Naive thymus-derived CD4-positive, alpha-beta T cell (primary cell): ENCODE results near the gene POMGNT1. TPM values are rescaled to one million over a fixed set of nuclear protein-coding genes. Genes with fewer than 3 reads are reported as not detected.

Experiments
- ATAC-seq: fragments of 150-1000 bp; cut with Tn5 transposase; 2 replicates; pipeline ENCODE4 v1.10.0; 2021; ENCODE audit warnings: mild to moderate bottlenecking, moderate library complexity
- CTCF ChIA-PET: fragments of 350-600 bp; sonication (Branson Sonifier 250); formaldehyde crosslinking; loops from one replicate; lab custom pipeline; 2021; ENCODE audit warnings: antibody characterized with exemption; lab: Charles Lee
- POLR2A ChIA-PET: fragments of 350-600 bp; sonication (Branson Sonifier 250); formaldehyde crosslinking; loops from one replicate; lab custom pipeline; 2021; ENCODE audit warnings: antibody characterized with exemption, inconsistent platforms; lab: Charles Lee
- DNase-seq, 9 donors: peaks; one replicate each; pipeline versions ENCODE4 v3.0.0 to v3.0.0-alpha.2; 2020 to 2022; ENCODE audit warnings: mixed read lengths in 1 of 9
- H3K27ac ChIP-seq: one replicate; pipeline ENCODE4 v1.7.0; 2013; ENCODE audit warnings: mild to moderate bottlenecking, low read depth, low read length, moderate library complexity
- H3K27me3 ChIP-seq, 2 donors: one replicate each; pipeline ENCODE4 v1.7.0; 2013; ENCODE audit warnings: low read length in 2 of 2, mild to moderate bottlenecking in 2 of 2, moderate library complexity in 2 of 2; ENCODE audit not compliant: control insufficient read depth in 2 of 2, insufficient read depth in 2 of 2
- H3K36me3 ChIP-seq, 3 experiments: 1 replicate in 2 of 3; 2 replicates in 1 of 3; pipeline ENCODE4 v1.7.0; 2013; ENCODE audit warnings: low read length in 3 of 3, mild to moderate bottlenecking in 3 of 3, moderate library complexity in 1 of 3; ENCODE audit not compliant: insufficient read depth in 3 of 3, control insufficient read depth in 2 of 3
- H3K4me1 ChIP-seq, 2 donors: one replicate each; pipeline ENCODE4 v1.7.0; 2013; ENCODE audit warnings: low read length in 2 of 2, mild to moderate bottlenecking in 2 of 2, moderate library complexity in 1 of 2; ENCODE audit not compliant: control insufficient read depth in 2 of 2, insufficient read depth in 2 of 2
- H3K4me3 ChIP-seq: 2 replicates; pipeline ENCODE4 v1.7.0; 2013; ENCODE audit warnings: mild to moderate bottlenecking, low read length
- H3K9me3 ChIP-seq, 3 experiments: 1 replicate in 2 of 3; 2 replicates in 1 of 3; pipeline ENCODE4 v1.7.0; 2013; ENCODE audit warnings: low read length in 3 of 3; ENCODE audit not compliant: control insufficient read depth in 2 of 3
- H3K27ac Mint-ChIP-seq, 9 donors: one replicate each; pipeline ENCODE4 v1.8.0; 2020 to 2022; ENCODE audit warnings: mixed read lengths in 9 of 9, mild to moderate bottlenecking in 8 of 9, moderate library complexity in 5 of 9, inconsistent platforms in 2 of 9
- H3K27me3 Mint-ChIP-seq, 5 donors: one replicate each; pipeline ENCODE4 v1.8.0; 2021 to 2022; ENCODE audit warnings: mixed read lengths in 5 of 5, mild to moderate bottlenecking in 1 of 5
- H3K36me3 Mint-ChIP-seq, 5 donors: one replicate each; pipeline ENCODE4 v1.8.0; 2020 to 2022; ENCODE audit warnings: mixed read lengths in 5 of 5, mild to moderate bottlenecking in 3 of 5, inconsistent platforms in 1 of 5
- H3K4me1 Mint-ChIP-seq, 7 donors: one replicate each; pipeline ENCODE4 v1.8.0; 2020 to 2022; ENCODE audit warnings: mixed read lengths in 7 of 7, mild to moderate bottlenecking in 3 of 7, inconsistent platforms in 1 of 7
- H3K4me3 Mint-ChIP-seq, 10 donors: one replicate each; pipeline ENCODE4 v1.8.0; 2020 to 2022; ENCODE audit warnings: mild to moderate bottlenecking in 10 of 10, mixed read lengths in 10 of 10, moderate library complexity in 6 of 10, inconsistent platforms in 2 of 10
- H3K9me3 Mint-ChIP-seq, 11 donors: one replicate each; pipeline ENCODE4 v1.8.0; 2020 to 2022; ENCODE audit warnings: mixed read lengths in 11 of 11, mild to moderate bottlenecking in 4 of 11, inconsistent platforms in 1 of 11, moderate library complexity in 1 of 11
- intact Hi-C, 2 donors: fragments of 100-400 bp; cut with micrococcal nuclease; formaldehyde crosslinking; loops; one replicate each; pipeline ENCODE4 v1.15.1; 2023
- polyA plus RNA-seq, 2 donors: library from polyadenylated mRNA; unstranded; fragments of 300-500 nt; fragmentation: Illumina TruSeq; gene quantifications; one replicate each; pipeline ENCODE4 v1.2.3, GENCODE V29; 2021
- total RNA-seq, 6 experiments: library from RNA in 5 of 6; stranded (reverse) in 5 of 6; gene quantifications; 1 replicate in 5 of 6; 2 replicates in 1 of 6; pipeline ENCODE4 v1.2.3 and lab custom pipeline; 2021 to 2026

POMGNT1 gene
- total and polyA plus RNA-seq, 7 experiments from 2014 or later = 34.6 to 58.6 (median 36.3) TPM

DNA sequence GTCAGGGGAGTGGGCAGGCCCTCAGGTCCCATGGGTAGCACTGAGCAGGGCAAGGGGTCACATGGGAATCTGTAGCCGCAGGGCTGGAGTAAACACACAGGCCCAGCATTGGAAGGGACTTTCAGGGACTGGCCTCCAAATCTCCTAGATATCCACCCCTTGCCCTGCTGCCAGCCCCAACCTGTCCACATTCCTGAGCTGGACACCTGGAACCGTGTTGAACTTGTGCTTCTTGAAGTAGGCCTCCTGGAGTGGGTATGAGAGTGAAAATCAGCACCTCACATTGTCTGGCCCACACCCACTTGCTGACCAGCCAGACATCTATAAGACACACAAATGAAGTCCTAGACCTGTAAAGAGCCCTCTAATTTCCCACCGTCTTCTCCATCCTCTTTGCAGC is 7.7 kb downstream of the POMGNT1 start:
- H3K36me3 ChIP-seq = peaks cover 0 to 64% (median 9%) of the 10 kb centered on the region in 3 experiments
- H3K4me3 ChIP-seq = no peak overlapping the region
- intact Hi-C loops = no loop called here
- no peak overlapping the region for H3K27ac ChIP-seq
- Mint-ChIP-seq H3K4me1 (peaks cover 0 to 6% (median under 1%) of the 10 kb centered on the region in 7 donors), H3K27me3 (no peaks in the 10 kb centered on the region), H3K27ac (peak overlapping the region in 3 of 9 donors; percentile 54 to 68 (median 59)), H3K36me3 (peaks cover 6 to 43% (median 15%) of the 10 kb centered on the region in 5 donors), H3K9me3 (no peaks in the 10 kb centered on the region), H3K4me3 (no peak overlapping the region)
- ChIA-PET POLR2A (interaction anchor here (0.6 to 0.9 kb wide), 2 partner anchors 9 to 98 kb away, joined by 3 read pairs; no protein-coding TSS in a partner anchor), CTCF (interaction anchor here (1.3 to 1.8 kb wide), 2 partner anchors 9 to 33 kb away, joined by 3 to 4 read pairs; no protein-coding TSS in a partner anchor)
- ATAC-seq (no peak), DNase-seq (no peak)
- no peaks in the 10 kb centered on the region for H3K4me1 ChIP-seq
- no peaks in the 10 kb centered on the region for H3K9me3 ChIP-seq
- H3K27me3 ChIP-seq = no peaks in the 10 kb centered on the region

DNA sequence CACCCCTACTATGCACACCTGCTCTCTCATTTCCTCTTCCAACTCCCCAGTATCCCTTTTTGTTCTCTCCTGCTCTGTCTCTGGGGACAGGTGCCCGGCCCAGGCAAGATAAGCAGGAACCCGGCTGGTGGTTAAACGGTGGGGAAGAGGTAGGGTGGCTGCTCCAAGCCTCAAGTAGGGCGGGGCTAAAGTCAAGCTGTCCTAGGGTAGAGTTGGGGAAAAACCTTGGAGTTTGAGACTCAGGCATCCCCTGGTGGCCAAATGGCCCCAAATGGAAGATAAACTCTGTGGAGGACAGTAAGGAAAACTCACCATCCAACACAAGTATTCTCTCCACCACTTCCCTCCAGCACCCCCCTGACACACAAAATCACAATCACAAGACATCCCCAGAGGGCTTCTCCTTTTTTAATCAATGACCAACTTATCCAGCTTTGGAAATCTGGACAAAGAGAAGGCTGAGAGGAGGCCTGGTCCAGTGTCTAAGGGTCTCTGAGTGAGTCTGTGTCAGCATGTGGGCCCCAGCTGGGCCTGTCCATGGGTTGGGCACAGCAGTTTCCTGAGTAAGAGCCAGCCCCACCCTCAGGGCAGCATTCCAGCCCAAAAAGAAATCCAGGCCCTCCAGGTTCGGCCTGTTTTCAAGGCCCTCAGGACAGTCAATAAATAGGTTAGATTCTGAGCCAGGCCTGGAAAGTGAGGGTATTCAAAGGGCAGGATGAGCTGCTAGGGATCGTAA is 9.8 kb downstream of the POMGNT1 start:
- peaks cover 6 to 37% (median 9%) of the 10 kb centered on the region in 5 donors for H3K36me3 Mint-ChIP-seq
- ChIA-PET POLR2A (no interaction called here), CTCF (interaction anchor here (0.9 kb wide), 1 partner anchor 153 kb away, joined by 3 read pairs; no protein-coding TSS in a partner anchor)
- Histone ChIP-seq H3K4me3 (no peak overlapping the region), H3K27me3 (no peaks in the 10 kb centered on the region), H3K9me3 (no peaks in the 10 kb centered on the region), H3K4me1 (no peaks in the 10 kb centered on the region), H3K36me3 (peaks cover 0 to 43% (median 4%) of the 10 kb centered on the region in 3 experiments), H3K27ac (no peak overlapping the region)
- no peak for ATAC-seq
- peaks cover 0 to 19% (median 13%) of the 10 kb centered on the region in 7 donors for H3K4me1 Mint-ChIP-seq
- H3K27me3 Mint-ChIP-seq = no peaks in the 10 kb centered on the region
- no peaks in the 10 kb centered on the region for H3K9me3 Mint-ChIP-seq
- intact Hi-C loops = no loop called here
- no peak for DNase-seq
- no peak overlapping the region for H3K4me3 Mint-ChIP-seq
- H3K27ac Mint-ChIP-seq = peak overlapping the region in 2 of 9 donors; percentile 23 to 32

DNA sequence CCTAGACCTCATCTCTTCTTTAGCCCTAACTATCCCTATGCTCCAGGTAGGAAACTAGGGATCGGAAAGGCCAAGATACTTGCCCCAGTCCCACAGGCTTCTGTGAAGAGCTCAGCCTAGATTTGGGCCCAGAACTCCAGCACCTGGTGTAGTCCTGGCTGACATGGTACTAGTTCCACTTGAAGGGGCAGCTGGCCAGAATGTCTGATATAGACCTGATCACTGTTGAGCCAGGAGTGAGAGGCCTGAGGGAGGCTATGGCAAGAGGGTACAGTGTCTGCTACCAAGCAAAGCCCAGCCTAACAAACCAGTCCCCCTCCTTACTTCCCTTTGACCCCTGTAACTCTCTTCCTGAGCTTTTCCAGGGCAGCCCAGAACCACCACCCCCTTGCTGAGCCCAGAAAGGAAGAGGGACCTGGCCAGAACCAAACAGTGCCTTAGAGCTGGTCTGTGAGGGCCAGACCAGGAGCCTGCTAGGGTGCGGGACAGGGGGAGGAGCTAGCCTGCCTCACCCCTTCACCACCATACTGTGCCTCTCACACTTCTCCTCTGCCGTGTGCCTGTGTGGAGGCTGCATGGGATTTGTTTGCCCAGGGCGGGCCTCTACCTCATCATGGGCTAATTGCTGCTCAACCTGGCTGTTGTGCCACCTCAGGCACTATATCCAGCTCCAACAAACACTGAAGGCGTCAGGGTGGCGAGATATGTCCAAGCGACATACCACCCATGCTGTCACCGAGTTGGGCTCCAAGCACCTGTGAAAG is 10.9 kb downstream of the POMGNT1 start:
- CTCF ChIA-PET = interaction anchor here (0.8 kb wide), 1 partner anchor 151 kb away, joined by 4 read pairs; no protein-coding TSS in a partner anchor
- Histone ChIP-seq H3K27ac (no peak overlapping the region), H3K4me1 (no peaks in the 10 kb centered on the region), H3K36me3 (peaks cover 0 to 31% (median 4%) of the 10 kb centered on the region in 3 experiments), H3K4me3 (no peak overlapping the region), H3K9me3 (no peaks in the 10 kb centered on the region), H3K27me3 (no peaks in the 10 kb centered on the region)
- H3K36me3 Mint-ChIP-seq = peaks cover 6 to 29% (median 7%) of the 10 kb centered on the region in 5 donors
- DNase-seq (no peak), ATAC-seq (no peak)
- peaks cover 0 to 19% (median 13%) of the 10 kb centered on the region in 7 donors for H3K4me1 Mint-ChIP-seq
- intact Hi-C loops = no loop called here
- POLR2A ChIA-PET = interaction anchor here (0.7 kb wide), 1 partner anchor 11 kb away, joined by 3 read pairs; no protein-coding TSS in a partner anchor
- H3K27me3 Mint-ChIP-seq = no peaks in the 10 kb centered on the region
- H3K9me3 Mint-ChIP-seq = no peaks in the 10 kb centered on the region
- H3K4me3 Mint-ChIP-seq = no peak overlapping the region
- H3K27ac Mint-ChIP-seq = peak overlapping the region in 3 of 9 donors; percentile 25 to 29 (median 25)

DNA sequence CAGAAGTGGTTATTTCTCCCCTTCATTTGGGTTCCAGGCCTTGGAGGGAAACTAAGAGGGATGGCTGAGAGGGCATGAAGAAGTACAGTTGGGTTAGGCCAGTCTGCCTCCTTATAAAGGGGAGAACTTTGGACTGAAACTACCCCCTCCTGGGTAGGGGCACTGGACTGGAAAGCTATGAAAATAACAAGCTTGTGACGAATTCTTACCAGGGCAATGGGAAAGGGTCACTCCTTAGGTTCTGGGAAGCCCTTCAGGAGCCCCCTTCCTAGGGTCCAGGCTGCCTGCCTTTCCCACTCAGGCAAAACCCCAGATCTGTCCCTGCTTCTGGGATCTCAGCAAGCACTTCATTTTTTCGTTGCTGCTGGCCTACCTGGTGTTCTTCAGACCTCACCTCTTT is 12.2 kb downstream of the POMGNT1 start:
- no peaks in the 10 kb centered on the region for H3K27me3 Mint-ChIP-seq
- Histone ChIP-seq H3K27me3 (no peaks in the 10 kb centered on the region), H3K27ac (no peak overlapping the region), H3K4me1 (no peaks in the 10 kb centered on the region), H3K4me3 (no peak overlapping the region), H3K9me3 (no peaks in the 10 kb centered on the region), H3K36me3 (peaks cover 0 to 19% (median 4%) of the 10 kb centered on the region in 3 experiments)
- H3K27ac Mint-ChIP-seq = peak overlapping the region in 6 of 9 donors; percentile 8 to 75 (median 58)
- ATAC-seq (no peak), DNase-seq (no peak)
- intact Hi-C loops = no loop called here
- ChIA-PET POLR2A (no interaction called here), CTCF (no interaction called here)
- H3K9me3 Mint-ChIP-seq = no peaks in the 10 kb centered on the region
- peaks cover 0 to 19% (median 14%) of the 10 kb centered on the region in 7 donors for H3K4me1 Mint-ChIP-seq
- H3K4me3 Mint-ChIP-seq = no peak overlapping the region
- H3K36me3 Mint-ChIP-seq = peaks cover 4 to 22% (median 7%) of the 10 kb centered on the region in 5 donors

DNA sequence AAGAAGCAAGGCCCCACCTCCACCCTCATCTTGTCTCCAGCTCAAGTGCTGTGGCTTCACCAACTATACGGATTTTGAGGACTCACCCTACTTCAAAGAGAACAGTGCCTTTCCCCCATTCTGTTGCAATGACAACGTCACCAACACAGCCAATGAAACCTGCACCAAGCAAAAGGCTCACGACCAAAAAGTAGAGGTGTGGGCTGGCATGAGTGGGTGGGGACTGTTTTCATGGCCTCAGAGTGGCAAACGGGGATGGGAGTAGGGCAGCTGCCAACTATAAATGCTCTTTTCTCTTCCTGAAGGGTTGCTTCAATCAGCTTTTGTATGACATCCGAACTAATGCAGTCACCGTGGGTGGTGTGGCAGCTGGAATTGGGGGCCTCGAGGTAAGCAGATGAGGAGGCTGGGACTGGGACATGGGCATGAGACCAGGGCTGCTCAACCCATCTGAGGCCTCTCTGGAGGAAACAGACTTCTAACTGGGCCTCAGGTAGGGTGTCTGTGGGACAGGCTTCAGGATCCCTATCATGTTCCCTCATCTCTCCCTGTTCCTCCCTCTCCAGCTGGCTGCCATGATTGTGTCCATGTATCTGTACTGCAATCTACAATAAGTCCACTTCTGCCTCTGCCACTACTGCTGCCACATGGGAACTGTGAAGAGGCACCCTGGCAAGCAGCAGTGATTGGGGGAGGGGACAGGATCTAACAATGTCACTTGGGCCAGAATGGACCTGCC is 13.1 kb downstream of the POMGNT1 start:
- ATAC-seq (peak; percentile 29), DNase-seq (peak in 3 of 9 donors; percentile 8 to 58 (median 25))
- no peaks in the 10 kb centered on the region for H3K9me3 ChIP-seq
- intact Hi-C loops = no loop called here
- H3K4me1 Mint-ChIP-seq = peaks cover 0 to 19% (median 14%) of the 10 kb centered on the region in 7 donors
- H3K9me3 Mint-ChIP-seq = no peaks in the 10 kb centered on the region
- no peaks in the 10 kb centered on the region for H3K27me3 ChIP-seq
- no peak overlapping the region for H3K4me3 ChIP-seq
- H3K4me3 Mint-ChIP-seq = no peak overlapping the region
- POLR2A ChIA-PET = interaction anchor here (0.6 to 0.8 kb wide), 2 partner anchors 51 to 128 kb away, joined by 3 read pairs; no protein-coding TSS in a partner anchor
- peaks cover 3 to 16% (median 6%) of the 10 kb centered on the region in 5 donors for H3K36me3 Mint-ChIP-seq
- H3K4me1 ChIP-seq = no peaks in the 10 kb centered on the region
- H3K36me3 ChIP-seq = peaks cover 0 to 10% (median 0%) of the 10 kb centered on the region in 3 experiments
- peak overlapping the region in 6 of 9 donors; percentile 50 to 87 (median 72) for H3K27ac Mint-ChIP-seq
- CTCF ChIA-PET = interaction anchor here (1.0 to 10.7 kb wide), 2 partner anchors 38 to 149 kb away, joined by 3 to 119 read pairs; no protein-coding TSS in a partner anchor
- H3K27ac ChIP-seq = no peak overlapping the region
- H3K27me3 Mint-ChIP-seq = no peaks in the 10 kb centered on the region
